ENCODE data around the gene RSPH10B.
"Not testable (repeated sequence)": the region's sequence is repeated elsewhere in the genome, so short reads cannot be mapped to it uniquely, and the experiment has no call there.

Gene RSPH10B

DNA sequence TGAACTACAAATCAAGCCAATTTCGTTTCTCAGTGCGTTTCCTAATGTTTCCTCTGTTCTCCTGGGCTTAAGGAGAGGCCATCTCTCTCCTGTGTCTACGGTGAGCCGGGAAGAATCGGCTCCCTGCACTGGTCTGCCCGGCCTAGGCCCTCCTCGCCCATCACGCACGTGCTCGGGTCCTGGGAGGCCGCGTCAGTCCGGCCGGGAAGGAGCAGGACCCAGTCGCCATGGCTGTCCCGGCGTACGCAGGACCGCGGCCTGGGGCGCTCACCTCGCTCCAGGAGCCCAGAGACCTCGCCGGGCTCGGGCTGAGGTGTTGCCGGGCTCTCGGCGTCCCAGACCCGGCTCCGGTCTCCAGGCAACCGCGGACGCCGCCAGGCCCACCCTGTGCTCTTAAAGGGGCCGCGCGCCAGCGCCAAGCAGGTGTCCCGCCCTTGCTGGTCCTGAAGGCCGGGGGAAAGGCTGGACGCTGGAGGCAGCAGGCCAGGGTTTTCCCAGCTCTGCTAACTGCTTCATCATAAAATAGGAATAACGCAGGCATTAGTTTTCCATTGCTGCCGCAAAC is at the start of gene RSPH10B:
TSS of gene RSPH10B (minus strand) at position 343 of the 565 bp plus-strand sequence. CDS start 3,573 bp downstream, outside the sequence.
- in situ Hi-C loops (cut with MboI; ENCODE audit: low sequenced_read_pairs): not testable (repeated sequence)

DNA sequence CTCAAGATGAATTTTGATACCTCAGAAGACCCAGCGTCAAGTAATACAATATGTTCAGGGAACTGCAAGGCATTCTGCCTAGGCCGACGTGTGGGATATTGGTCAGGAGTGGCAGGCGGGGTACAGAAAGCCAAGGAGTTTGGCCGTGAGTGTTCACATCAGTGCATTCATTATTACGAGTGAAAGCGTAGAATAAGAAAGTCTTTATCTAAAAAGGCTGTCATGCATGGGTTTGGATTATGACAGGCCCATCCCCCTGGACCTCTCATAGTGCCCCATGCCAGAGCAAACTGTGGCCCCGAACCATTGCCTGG is 46.1 kb upstream of the RSPH10B start:
- in situ Hi-C loops (cut with MboI; ENCODE audit: low sequenced_read_pairs): no loop called here

DNA sequence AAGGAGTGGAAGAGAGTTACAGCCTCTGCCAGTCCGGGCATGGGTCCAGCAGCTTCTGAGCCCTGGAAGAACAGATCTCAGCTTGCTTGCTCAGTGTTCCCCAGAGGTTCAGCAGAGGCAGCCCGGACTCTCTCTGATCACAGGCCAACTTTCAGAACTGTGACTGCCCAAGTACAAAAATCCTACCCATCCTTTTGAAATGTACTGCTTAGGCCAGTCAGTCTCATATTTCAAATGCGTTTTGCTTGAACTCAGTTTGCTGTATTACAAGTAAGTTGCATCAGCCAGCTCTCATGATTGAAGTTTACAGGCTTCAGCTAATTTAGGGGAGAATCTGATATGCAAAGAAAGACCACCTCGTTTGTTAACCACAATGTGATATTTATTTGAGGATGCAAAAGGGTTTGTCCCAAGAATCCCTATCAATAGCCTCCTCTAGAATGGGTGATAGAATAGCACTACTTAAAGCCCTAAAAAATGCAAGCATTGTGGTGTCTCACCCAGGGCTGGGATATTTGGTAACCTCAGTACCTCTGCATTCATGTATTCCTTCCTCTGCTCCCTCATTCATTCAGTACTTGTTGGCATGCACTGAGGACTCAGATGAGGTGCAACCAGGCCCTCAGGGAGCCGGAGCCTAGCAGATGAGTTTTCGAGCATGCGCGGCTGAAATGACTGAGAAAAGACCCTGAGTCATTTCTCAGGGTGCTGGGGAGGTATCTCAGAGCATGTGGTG is 45.6 kb upstream of the RSPH10B start:
- in situ Hi-C loops (cut with MboI; ENCODE audit: low sequenced_read_pairs): no loop called here

DNA sequence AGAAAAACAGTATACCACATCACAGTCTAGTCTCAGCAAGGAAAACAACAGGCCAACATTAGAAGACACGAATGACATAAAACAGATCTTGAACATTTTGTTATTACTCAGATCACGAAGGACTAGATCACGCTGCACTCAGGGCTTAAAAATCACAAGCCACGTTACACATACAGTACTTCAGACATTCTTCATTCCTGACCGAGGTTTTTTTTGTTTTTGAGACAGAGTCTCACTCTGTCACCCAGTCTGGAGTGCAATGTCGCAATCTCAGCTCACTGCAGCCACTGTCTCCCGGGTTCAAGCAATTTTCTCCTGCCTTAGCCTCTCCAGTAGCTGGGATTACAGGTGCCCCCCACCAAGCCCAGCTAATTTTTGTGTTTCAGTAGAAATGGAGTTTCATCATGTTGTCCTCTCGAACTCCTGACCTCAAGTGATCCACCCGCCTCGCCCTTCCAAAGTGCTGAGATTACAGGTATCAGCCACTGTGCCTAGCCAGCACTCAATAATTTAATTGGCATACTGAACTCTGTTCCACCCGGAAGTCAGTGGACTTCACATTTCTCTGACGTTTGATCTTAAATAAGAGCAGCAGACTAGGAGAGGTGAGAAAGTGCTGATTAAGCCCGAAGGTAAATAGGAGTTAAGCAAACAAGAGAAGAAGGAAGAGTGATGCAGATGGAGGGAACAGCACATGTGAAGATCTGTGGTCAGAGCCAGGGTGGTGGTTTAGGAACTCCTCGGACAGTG is 42.0 kb upstream of the RSPH10B start:
- in situ Hi-C loops (cut with MboI; ENCODE audit: low sequenced_read_pairs): no loop called here

DNA sequence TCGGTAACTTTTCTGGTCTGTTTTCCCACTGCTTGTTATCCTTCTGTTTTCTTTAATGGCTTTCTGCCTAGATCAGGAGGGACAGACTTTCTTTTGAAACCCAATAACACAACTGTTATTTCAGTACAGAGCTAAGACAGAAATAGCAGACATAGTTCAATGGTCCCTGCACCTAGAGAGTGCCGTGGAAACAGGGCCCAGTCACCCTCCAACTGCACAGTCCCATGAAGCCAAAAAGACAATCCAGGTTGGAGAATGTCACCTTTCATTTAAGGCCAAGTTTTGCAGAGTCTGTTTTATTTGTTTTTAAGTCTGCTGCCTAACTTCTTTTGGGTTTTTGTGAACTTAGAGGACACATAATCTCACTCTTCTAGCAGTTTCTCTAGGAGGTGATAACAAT is 41.1 kb upstream of the RSPH10B start:
- in situ Hi-C loops (cut with MboI; ENCODE audit: low sequenced_read_pairs): no loop called here

DNA sequence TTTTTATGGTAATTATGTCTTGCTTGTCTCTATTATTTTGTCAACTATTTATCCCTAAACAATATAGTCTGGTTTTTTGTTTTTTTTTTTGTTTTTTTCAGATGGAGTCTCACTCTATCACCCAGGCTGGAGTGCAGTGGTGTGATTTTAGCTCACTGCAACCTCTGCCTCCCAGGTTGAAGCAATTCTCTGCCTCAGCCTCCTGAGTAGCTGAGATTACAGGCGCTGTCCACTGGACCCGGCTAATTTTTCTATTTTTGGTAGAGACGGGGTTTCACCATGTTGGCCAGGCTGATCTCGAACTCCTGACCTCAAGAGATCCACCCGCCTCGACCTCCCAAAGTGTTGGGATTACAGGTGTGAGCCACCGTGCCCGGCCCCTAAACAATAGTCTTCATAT is 39.9 kb upstream of the RSPH10B start:
- in situ Hi-C loops (cut with MboI; ENCODE audit: low sequenced_read_pairs): not testable (repeated sequence)

DNA sequence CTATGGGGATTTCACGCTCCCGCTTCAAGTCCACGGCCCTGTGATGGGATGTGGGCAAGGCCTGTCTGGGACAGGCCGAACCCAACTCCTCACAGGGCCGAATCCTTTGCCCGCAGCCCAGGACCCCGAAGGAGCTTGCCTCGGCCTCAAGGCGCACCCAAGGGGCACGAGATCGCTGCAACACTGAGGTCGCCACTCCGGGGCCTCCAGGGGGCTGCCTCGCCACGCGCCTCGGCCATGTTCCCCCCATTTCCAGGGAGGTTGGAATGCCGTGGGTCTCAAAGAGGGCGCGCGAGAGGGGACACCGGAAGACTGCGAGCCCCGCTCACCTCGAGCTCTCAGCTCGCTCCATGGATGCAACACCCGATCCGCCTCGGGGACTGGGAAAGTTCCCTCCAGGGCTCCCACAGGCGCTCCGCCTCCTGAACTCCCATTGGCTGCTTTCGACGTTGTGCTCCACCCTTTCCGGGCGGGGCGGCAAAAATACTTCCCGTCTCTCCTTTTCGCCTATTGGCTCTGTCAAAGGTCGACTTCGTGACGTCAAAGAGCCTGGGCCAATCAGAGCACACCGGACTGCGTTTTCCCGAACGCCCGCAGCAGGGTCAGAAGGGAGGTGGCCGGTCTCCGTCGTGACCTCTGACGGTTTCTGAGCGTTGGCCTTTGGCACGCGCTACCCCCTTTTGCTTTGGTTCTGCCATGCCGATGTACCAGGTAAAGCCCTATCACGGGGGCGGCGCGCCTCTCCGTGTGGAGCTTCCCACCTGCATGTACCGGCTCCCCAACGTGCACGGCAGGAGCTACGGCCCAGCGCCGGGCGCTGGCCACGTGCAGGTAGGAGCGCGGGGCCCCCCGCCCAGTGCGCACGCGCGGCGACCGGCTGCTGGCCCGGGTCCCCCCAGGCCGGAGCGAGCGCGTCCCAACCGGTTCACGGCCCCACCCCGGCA is 38.5 kb upstream of the RSPH10B start, which contains the start of the genes AIMP2 and PMS2:
TSS of gene AIMP2 (plus strand) at position 605 of the 944 bp plus-strand sequence. CDS start at position 697, 92 bp downstream.
TSS of gene PMS2 (minus strand) at position 382 of the 944 bp plus-strand sequence. CDS start at position 352, 30 bp downstream.
- in situ Hi-C loops (cut with MboI; ENCODE audit: low sequenced_read_pairs): no loop called here

DNA sequence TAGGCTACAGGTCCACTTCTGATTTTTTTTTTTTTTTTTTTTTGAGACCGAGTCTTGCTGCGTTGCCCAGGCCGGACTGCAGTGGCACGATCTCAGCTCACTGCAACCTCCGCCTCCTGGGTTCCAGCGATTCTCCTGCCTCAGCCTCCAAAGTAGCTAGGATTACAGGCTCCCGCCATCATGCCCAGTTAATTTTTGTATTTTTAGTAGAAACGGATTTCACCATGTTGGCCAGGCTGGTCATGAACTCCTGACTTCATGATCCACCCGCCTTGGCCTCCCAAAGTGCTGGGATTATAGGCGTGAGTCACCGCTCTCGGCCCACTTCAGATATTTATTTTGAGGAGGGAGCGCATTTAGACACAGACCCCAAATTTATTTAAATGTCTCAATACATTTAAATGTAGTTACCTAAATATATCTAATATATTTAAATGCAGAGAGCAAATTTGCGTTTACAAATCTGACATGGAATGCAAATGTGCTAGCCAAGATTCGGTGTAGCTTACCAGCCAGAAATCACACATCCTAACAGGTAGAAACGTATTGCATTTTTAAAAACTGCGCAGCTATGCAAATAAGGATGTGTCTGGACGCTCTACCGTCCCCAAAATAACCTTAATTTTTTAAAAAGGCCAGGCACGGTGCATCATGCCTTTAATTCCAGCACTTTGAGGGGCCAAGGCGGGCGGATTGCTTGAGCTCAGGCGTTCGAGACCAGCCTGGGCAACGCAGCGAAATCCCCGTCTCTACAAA is 37.5 kb upstream of the RSPH10B start:
- in situ Hi-C loops (cut with MboI; ENCODE audit: low sequenced_read_pairs): not testable (repeated sequence)

DNA sequence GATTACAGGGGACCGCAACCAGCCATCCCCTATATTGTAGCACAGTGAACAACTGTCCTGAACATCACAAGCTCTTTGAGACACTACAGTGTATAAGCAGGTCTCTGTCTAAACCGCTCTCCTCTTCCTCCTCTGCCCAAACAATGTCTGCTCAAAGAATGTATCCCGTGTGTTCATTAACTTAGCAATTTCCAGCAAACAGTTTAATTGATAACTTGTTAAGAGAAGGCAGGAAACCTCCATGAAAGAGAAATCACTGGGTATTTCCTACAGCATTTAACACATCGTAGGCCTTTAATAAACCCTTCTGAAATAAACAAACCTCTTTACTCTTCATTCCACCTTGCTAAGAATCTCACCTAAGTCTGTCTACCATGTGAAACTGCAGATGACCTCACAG is 36.9 kb upstream of the RSPH10B start:
- in situ Hi-C loops (cut with MboI; ENCODE audit: low sequenced_read_pairs): no loop called here

DNA sequence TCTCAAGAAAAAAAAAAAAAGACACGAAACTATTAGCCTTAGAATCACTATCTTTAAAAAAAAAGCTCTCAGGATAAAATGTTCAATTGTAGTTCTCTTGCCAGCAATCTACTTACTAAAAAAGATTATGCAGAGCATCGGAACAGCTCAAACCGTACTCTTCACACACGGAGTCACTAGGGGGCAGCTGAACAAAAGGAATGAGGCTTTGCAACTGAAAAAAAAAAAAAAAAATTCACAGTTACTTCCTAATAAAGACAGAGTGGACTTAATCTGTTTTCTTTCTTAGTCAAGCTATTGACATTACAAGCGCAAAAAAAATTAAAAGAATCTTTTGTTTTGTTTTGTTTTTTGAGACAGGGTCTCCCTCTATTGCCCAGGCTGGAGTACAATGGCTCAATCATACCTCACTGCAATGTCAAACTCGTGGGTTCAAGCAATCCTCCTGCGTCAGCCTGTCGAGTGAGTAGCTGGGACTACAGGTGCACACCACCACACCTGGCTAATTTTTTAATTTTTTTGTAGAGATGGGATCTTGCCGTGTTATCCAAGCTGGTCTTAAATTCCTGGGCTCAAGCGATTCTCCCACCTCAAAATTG is 26.8 kb upstream of the RSPH10B start:
- in situ Hi-C loops (cut with MboI; ENCODE audit: low sequenced_read_pairs): no loop called here

DNA sequence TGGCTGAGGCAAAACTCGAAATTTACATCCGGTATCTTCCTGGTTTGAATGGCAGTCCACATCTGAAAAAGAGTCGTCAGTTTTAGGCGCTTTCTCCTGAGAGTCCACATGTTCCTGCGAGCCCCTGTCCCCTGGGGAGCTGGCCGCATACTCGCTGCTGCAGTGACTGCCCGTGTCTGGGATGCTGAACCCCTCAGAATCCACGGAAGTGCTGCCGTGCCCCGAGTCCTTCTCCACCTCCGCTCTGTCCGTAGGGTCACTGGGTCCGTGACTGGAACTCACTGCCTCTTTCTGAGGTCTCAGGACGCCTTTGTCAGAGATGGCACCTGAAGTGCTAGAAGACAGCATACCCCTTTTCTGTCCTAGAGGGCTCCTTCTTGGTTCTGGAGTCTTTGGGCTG is 16.6 kb upstream of the RSPH10B start:
- in situ Hi-C loops (cut with MboI; ENCODE audit: low sequenced_read_pairs): not testable (repeated sequence)

DNA sequence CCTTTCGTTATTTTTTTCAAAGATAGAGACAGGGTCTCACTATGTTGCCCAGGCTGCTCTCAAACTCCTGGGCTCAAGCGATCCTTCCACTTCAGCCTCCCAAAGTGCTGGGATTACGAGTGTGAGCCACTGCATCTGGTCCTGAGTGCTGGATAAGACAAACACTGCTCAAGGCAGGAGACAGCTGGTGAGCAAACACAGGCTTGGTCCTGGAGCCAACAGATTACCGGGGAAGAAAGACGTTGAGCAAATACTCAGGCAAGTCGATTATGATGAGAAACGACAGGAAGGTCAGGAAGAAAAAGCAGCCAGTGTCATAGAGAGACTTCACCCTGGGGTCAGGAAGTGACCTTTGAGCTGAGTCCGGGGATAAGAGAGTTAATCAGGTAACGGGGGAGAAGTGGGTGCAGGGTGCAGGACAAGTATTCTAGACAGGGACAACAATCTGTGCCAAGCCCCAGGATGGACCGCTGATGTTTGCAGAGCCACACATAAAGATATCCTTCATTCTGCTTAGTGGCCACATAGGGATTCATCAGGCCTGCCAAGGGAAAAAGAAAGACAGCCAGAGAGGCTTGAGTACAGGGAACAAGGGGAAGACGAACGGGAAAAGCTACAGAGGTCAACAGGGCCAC is 9.3 kb upstream of the RSPH10B start:
- in situ Hi-C loops (cut with MboI; ENCODE audit: low sequenced_read_pairs): not testable (repeated sequence)

DNA sequence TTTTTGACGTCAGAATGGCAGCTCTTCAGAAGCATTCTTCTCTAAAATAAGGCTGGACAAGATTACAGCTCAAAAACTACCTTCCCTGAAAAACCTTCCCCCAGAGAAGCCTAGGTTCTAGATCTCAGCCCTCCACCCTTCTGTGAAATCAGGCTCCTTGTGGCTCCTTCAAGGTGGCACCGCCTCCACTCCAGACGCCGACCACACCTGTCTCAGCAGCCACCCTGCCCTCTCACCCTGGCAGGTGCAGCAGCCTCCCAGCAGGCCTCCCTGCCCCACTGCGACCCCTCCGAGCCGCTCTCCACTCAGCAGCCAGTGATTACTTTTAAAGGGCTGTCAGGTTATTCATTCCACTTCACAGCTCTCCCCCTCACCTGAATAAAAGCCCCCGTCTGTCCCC is 3.1 kb upstream of the RSPH10B start:
- in situ Hi-C loops (cut with MboI; ENCODE audit: low sequenced_read_pairs): not testable (repeated sequence)

DNA sequence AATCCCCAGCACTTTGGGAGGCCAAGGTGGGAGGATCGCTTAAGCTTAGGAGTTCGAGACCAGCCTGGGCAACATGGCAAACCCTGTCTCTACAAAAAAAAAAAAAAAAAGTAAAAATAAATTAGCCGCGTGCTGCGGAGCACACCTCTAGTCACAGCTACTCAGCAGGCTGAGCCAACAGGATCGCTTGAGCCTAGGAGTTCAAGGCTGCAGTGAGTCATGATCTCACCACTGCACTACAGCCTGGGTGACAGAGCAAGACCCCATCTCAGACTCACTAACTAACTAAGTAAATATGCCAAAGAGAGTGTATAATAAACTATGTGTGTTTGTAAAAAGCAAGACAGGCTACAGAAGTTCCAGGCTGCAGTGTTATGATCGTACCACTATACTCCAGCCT is 6.7 kb downstream of the RSPH10B start:
- in situ Hi-C loops (cut with MboI; ENCODE audit: low sequenced_read_pairs): not testable (repeated sequence)

DNA sequence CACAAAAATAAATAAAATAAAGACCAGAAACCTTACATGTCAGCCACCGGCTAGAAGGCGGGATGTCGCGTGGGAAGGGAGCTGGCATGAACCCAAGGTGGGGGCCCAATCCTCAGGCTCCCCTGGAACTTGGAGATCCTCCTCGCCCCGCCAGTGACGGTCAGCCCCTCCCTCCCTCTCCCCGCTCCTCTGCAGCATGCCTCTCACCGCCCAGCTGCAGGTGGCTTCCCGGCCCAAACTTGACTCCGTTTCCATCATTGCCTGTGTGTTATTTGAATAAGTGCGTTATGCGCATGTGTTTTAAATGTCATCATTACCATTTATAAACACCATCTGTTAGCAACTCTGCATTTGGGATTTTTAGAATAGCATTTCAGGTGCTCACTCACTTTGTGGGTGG is 7.3 kb downstream of the RSPH10B start:
- in situ Hi-C loops (cut with MboI; ENCODE audit: low sequenced_read_pairs): not testable (repeated sequence)

DNA sequence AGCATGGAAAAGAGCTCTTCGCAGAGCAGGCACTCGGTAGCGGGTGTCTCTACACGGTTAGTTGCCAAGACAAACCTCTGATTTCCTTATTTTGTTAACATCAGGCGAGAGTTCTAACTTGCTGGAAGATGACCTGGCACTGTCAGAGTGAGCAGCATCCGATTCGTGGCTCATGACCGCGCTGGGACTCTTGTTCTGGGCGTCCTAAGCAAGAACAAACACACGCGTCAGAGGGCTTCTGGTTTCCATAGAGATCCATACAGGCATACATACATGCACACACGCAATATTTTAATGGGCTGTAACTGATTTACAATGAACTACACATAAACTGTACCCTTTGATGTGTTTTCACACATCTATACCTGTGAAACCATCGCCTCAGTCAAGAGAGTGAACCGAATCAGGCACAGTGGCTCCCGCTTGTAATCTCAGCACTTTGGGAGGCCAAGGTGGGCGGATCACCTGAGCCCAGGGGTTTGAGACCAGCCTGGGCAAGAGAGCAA is 35.5 kb downstream of the RSPH10B start:
- in situ Hi-C loops (cut with MboI; ENCODE audit: low sequenced_read_pairs): not testable (repeated sequence)

DNA sequence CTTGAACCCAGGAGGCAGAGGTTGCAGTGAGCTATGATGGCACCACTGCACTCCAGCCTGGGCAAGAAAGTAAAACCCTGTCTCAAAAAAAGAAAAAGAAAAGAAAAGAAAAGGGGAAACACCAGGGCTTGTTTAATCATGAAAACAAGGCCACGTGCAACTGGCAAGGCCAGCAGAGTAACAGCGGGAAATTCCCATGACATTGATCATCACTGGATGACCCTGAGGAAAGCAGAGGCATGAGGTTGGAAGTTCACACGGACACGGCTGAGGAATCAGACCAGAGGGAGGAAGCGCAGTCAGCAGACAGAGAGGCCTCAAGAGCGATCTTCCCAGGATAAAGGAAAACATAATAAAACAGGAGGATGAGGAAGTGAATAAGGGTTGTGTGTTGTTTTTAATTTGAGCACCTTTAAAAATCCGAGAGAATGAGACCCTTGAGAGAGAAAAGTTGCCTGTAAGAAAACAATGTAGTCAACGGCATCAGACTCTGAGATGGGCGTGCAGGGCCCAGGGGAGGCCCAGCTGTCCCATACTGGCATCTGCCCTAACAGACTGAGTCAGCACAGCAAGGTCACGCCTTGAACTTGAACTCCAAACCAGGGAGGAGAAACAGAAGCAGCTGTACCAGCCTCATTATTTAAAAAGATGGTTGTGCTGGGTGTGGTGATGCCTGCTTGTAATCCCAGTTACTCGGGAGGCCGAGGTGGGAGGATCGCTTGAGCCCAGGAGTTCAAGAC is 38.4 kb downstream of the RSPH10B start:
- in situ Hi-C loops (cut with MboI; ENCODE audit: low sequenced_read_pairs): not testable (repeated sequence)

DNA sequence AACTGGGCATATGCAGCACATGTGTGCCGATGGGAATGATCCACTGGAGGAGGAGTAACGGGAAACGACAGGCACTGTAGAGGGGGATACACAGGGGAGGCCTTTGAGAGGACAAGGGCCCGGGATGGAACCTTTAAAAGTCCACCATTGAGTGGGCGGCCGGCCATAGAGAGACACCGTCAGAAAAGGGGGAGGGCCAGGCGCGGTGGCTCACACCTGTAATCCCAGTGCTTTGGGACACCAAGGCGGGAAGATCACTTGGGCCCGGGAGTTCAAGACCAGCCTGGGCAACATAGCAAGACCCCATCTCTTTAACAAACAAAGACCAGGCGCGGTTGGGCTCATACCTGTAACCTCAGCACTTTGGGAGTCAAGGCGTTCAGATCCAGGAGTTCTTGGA is 39.2 kb downstream of the RSPH10B start:
- in situ Hi-C loops (cut with MboI; ENCODE audit: low sequenced_read_pairs): not testable (repeated sequence)
